K562 (cell line): ENCODE data around the gene SPTBN4. TPM values are rescaled to one million over a fixed set of nuclear protein-coding genes. Genes with fewer than 3 reads are reported as not detected.

Source experiments
- BRD9 ChIP-seq: fragments of 450-650 bp; IDR thresholded peaks from 2 replicates; pipeline ENCODE4 v1.6.1; 2018; ENCODE audit warnings: low read depth; ENCODE audit not compliant: partially characterized antibody
- CTBP1 ChIP-seq: fragments of 450-650 bp; IDR thresholded peaks from 2 replicates; pipeline ENCODE4 v1.6.1; 2016; ENCODE audit warnings: borderline replicate concordance
- KDM4B ChIP-seq, 2 experiments: fragments of 450-650 bp in 1 of 2; sonication (generic) in 1 of 2; IDR thresholded peaks; 2 replicates each; pipeline ENCODE4 v1.6.1; 2016 to 2017; ENCODE audit warnings: borderline replicate concordance in 2 of 2, antibody characterized with exemption in 1 of 2, low read depth in 1 of 2, mild to moderate bottlenecking in 1 of 2
- KLF1 ChIP-seq: fragments of 450-650 bp; IDR thresholded peaks from 2 replicates; pipeline ENCODE4 v1.6.1; 2016; ENCODE audit warnings: missing genetic modification characterization, missing compliant biosample characterization
- MAFK ChIP-seq: IDR thresholded peaks from 2 replicates; pipeline ENCODE4 v1.6.1; 2011; ENCODE audit warnings: low read length, improper control_type of control experiment
- MAZ ChIP-seq, 2 experiments: fragments of 450-650 bp in 1 of 2; sonication (generic) in 1 of 2; formaldehyde crosslinking; IDR thresholded peaks in 1 of 2; conservative IDR thresholded peaks in 1 of 2; 2 replicates each; pipeline versions ENCODE4 v1.4.0 to v1.5.0; 2020; ENCODE audit warnings: mild to moderate bottlenecking in 1 of 2, missing genetic modification reagents in 1 of 2
- MTA1 ChIP-seq: fragments of 450-650 bp; IDR thresholded peaks from 2 replicates; pipeline ENCODE4 v1.6.1; 2017; ENCODE audit warnings: borderline replicate concordance
- NFIX ChIP-seq: fragments of 250-450 bp; sonication (Bioruptor Pico); IDR thresholded peaks from 2 replicates; pipeline ENCODE4 v1.4.0; 2020; ENCODE audit warnings: low read depth, mild to moderate bottlenecking, moderate library complexity
- SP1 ChIP-seq: sonication (generic); formaldehyde crosslinking; IDR thresholded peaks from 2 replicates; pipeline ENCODE4 v1.8.1; 2022; ENCODE audit warnings: mild to moderate bottlenecking, missing genetic modification reagents
- SUPT5H ChIP-seq: fragments of 450-650 bp; IDR thresholded peaks from 2 replicates; pipeline ENCODE4 v1.6.1; 2016
- ZNF384 ChIP-seq: IDR thresholded peaks from 2 replicates; pipeline ENCODE4 v1.6.1; 2012; ENCODE audit warnings: low read depth, low read length, improper control_type of control experiment
- ZNF589 ChIP-seq: fragments of 200-800 bp; sonication (Bioruptor generic); IDR thresholded peaks from 2 replicates; pipeline ENCODE4 v1.6.1; 2016; ENCODE audit warnings: low read depth, missing genetic modification characterization, missing compliant biosample characterization
- polyA plus RNA-seq, 8 experiments: library from polyadenylated mRNA; depleted of rRNA in 4 of 8; stranded (reverse) in 5 of 8; unstranded in 3 of 8; fragments of >200 nt; fragmentation: Nextera tagmentation in 2 of 8; fragmentation: Illumina TruSeq in 1 of 8; extraction: Ambion mirVana in 2 of 8; extraction: Trizol in 1 of 8; gene quantifications; 2 replicates each; pipeline versions ENCODE4 v1.2.1 to v1.2.3, GENCODE V29; 2011 to 2014; ENCODE audit warnings: inconsistent platforms in 1 of 8, missing spikeins in 1 of 8
- total RNA-seq, 7 experiments: library from RNA; depleted of rRNA in 6 of 7; stranded (reverse); fragments of >200 nt in 6 of 7; fragmentation: Illumina TruSeq in 2 of 7; extraction: Trizol in 2 of 7; gene quantifications; 2 replicates each; pipeline versions ENCODE4 v1.2.1 to v1.2.3, GENCODE V29; 2011 to 2021; ENCODE audit warnings: low replicate concordance in 1 of 7
- TF ChIP-seq, protein P1 (sequence below): fragments of 450-650 bp; IDR thresholded peaks from 2 replicates; pipeline ENCODE4 v1.6.1; 2016; ENCODE audit warnings: missing biosample characterization, missing genetic modification characterization
- TF ChIP-seq, protein P2 (sequence below): sonication (generic); formaldehyde crosslinking; IDR thresholded peaks from 2 replicates; pipeline ENCODE4 v1.8.0; 2023; ENCODE audit warnings: mild to moderate bottlenecking, missing genetic modification reagents
- TF ChIP-seq, protein P3 (sequence below): fragments of 450-650 bp; formaldehyde crosslinking; IDR thresholded peaks from 2 replicates; pipeline ENCODE4 v1.4.0; 2022; ENCODE audit warnings: mild to moderate bottlenecking, moderate library complexity
- TF ChIP-seq, protein P4 (sequence below), 2 experiments: fragments of 450-650 bp; conservative IDR thresholded peaks; 2 replicates each; pipeline ENCODE4 v1.6.1; 2017; ENCODE audit warnings: mild to moderate bottlenecking in 2 of 2, moderate library complexity in 2 of 2
- TF ChIP-seq, protein P5 (sequence below): sonication (generic); formaldehyde crosslinking; IDR thresholded peaks from 2 replicates; pipeline ENCODE4 v1.4.0; 2020; ENCODE audit warnings: mild to moderate bottlenecking, missing genetic modification reagents

SPTBN4 gene
- total and polyA plus RNA-seq, 9 of the 15 experiments (the other 6 are each of a cell fraction or from before 2014, with no cell fraction given): 0.01 to 1.5 (median 0.86) TPM

DNA sequence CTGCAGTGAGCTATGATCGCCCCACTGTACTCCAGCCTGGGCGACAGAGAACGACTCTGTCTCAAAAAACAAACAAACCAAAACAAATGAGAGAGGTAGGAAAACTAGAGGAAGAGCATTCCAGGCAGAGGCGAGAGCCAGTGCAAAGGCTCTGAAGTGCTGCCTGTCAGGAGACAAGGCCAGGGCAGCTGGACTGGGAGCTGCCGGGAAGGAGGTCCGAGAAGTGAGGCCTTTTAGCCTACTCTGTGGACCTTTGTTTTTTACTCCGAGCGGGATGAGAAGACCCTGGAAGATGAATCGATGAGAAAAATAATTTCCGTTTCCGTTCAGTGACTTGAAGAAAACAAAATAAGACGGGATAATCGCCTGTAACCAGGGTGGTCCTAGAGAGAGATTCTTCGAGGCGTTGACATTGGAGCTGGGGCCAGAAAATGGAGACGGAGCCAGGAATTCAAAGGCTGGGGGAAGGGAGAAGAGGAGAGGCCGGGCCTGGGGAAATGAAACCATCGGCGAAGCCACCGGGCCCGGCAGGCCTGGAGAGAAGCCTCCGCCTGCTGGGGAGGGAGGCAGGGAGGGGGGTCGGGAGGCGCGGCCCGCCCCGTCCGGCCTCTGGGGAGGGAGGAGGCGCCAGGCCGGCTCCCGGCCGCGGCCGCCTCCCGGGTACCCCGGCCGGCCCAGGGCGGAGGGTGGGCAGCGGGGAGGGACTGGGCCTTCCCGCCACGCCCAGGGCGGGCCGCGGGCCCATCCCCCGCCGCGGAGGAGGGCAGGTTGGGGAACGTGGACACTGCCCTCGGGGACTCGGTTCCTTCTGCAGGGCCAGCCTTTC, 33.2 kb upstream of the SPTBN4 start (continued):
- TF ChIP-seq, protein P1, sequence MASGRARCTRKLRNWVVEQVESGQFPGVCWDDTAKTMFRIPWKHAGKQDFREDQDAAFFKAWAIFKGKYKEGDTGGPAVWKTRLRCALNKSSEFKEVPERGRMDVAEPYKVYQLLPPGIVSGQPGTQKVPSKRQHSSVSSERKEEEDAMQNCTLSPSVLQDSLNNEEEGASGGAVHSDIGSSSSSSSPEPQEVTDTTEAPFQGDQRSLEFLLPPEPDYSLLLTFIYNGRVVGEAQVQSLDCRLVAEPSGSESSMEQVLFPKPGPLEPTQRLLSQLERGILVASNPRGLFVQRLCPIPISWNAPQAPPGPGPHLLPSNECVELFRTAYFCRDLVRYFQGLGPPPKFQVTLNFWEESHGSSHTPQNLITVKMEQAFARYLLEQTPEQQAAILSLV: 0 out of 2 replicates have a peak, but pooled peaks have one; percentile 11
- TF ChIP-seq, protein P2, sequence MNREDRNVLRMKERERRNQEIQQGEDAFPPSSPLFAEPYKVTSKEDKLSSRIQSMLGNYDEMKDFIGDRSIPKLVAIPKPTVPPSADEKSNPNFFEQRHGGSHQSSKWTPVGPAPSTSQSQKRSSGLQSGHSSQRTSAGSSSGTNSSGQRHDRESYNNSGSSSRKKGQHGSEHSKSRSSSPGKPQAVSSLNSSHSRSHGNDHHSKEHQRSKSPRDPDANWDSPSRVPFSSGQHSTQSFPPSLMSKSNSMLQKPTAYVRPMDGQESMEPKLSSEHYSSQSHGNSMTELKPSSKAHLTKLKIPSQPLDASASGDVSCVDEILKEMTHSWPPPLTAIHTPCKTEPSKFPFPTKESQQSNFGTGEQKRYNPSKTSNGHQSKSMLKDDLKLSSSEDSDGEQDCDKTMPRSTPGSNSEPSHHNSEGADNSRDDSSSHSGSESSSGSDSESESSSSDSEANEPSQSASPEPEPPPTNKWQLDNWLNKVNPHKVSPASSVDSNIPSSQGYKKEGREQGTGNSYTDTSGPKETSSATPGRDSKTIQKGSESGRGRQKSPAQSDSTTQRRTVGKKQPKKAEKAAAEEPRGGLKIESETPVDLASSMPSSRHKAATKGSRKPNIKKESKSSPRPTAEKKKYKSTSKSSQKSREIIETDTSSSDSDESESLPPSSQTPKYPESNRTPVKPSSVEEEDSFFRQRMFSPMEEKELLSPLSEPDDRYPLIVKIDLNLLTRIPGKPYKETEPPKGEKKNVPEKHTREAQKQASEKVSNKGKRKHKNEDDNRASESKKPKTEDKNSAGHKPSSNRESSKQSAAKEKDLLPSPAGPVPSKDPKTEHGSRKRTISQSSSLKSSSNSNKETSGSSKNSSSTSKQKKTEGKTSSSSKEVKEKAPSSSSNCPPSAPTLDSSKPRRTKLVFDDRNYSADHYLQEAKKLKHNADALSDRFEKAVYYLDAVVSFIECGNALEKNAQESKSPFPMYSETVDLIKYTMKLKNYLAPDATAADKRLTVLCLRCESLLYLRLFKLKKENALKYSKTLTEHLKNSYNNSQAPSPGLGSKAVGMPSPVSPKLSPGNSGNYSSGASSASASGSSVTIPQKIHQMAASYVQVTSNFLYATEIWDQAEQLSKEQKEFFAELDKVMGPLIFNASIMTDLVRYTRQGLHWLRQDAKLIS (CRISPR knock-in tag): no peak
- no peak; the same call in 1 of the 2 replicates for TF ChIP-seq CTBP1
- 0 out of 2 replicates have a peak, but pooled peaks have one; percentile 51 for TF ChIP-seq KLF1
- peak; percentile 78 for TF ChIP-seq BRD9
- TF ChIP-seq MAFK: no peak
- TF ChIP-seq KDM4B (IDR thresholded peaks at IDR 0.05; ENCODE audit: borderline replicate concordance in 2 of 2, low read depth in 1 of 2): no peak
- TF ChIP-seq SUPT5H: peak; percentile 74
- TF ChIP-seq, protein P3, sequence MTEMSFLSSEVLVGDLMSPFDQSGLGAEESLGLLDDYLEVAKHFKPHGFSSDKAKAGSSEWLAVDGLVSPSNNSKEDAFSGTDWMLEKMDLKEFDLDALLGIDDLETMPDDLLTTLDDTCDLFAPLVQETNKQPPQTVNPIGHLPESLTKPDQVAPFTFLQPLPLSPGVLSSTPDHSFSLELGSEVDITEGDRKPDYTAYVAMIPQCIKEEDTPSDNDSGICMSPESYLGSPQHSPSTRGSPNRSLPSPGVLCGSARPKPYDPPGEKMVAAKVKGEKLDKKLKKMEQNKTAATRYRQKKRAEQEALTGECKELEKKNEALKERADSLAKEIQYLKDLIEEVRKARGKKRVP (CRISPR knock-in tag): 0 out of 2 replicates have a peak, but pooled peaks have one; percentile 21
- TF ChIP-seq, protein P4, sequence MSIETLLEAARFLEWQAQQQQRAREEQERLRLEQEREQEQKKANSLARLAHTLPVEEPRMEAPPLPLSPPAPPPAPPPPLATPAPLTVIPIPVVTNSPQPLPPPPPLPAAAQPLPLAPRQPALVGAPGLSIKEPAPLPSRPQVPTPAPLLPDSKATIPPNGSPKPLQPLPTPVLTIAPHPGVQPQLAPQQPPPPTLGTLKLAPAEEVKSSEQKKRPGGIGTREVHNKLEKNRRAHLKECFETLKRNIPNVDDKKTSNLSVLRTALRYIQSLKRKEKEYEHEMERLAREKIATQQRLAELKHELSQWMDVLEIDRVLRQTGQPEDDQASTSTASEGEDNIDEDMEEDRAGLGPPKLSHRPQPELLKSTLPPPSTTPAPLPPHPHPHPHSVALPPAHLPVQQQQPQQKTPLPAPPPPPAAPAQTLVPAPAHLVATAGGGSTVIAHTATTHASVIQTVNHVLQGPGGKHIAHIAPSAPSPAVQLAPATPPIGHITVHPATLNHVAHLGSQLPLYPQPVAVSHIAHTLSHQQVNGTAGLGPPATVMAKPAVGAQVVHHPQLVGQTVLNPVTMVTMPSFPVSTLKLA (conservative IDR thresholded peaks at IDR 0.05): peak in 1 of 2 experiments; percentile 65; a peak in 2 of 4 replicates
- TF ChIP-seq ZNF384: no peak
- peak; percentile 86 to 95; a peak in 3 of 4 replicates for TF ChIP-seq MAZ (CRISPR knock-in tag; conservative IDR thresholded peaks at IDR 0.05 in 1 of 2, IDR thresholded peaks at IDR 0.05 in 1 of 2)
- 0 out of 2 replicates have a peak, but pooled peaks have one; percentile 42 for TF ChIP-seq ZNF589 (CRISPR knock-in tag)
- TF ChIP-seq MTA1: peak; percentile 12; the same call in 1 of the 2 replicates
- peak; percentile 53; the same call in 1 of the 2 replicates for TF ChIP-seq SP1
- TF ChIP-seq, protein P5, sequence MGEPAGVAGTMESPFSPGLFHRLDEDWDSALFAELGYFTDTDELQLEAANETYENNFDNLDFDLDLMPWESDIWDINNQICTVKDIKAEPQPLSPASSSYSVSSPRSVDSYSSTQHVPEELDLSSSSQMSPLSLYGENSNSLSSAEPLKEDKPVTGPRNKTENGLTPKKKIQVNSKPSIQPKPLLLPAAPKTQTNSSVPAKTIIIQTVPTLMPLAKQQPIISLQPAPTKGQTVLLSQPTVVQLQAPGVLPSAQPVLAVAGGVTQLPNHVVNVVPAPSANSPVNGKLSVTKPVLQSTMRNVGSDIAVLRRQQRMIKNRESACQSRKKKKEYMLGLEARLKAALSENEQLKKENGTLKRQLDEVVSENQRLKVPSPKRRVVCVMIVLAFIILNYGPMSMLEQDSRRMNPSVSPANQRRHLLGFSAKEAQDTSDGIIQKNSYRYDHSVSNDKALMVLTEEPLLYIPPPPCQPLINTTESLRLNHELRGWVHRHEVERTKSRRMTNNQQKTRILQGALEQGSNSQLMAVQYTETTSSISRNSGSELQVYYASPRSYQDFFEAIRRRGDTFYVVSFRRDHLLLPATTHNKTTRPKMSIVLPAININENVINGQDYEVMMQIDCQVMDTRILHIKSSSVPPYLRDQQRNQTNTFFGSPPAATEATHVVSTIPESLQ (CRISPR knock-in tag): peak; percentile 38; the same call in 1 of the 2 replicates
- no peak for TF ChIP-seq NFIX
